ENCODE results near the gene SUSD3. TPM values are rescaled to one million over a fixed set of nuclear protein-coding genes. Genes with fewer than 3 reads are reported as not detected.

The SUSD3 gene
- total and polyA plus RNA-seq, 2 of the 8 experiments (the other 6 are each of a cell fraction or from before 2014, with no cell fraction given), result 5.5 to 35.4 TPM

DNA sequence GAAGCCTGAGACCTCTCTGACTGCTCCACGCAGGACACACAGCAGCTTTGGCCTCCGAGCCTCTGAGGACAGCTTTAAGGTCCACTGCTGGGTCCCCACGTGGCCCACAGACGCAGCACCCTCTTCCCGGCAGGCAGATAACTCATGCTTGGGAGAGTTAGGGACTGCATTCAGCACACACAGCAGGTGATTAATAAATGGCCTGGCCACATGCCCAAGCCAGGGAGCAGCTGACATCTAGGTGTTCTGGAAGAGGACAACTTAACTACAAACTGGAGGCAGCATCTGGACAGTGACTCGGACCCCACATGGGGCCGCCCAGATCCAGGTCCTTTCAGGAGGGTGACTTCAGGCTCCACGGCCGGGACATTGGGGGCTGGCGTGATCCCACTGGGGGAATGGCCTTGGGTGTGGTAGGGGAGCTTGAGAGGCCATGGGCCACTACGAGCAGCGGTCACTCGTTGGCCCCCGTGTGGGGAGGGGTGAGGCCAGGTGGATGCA lies 64.3 kb downstream of the SUSD3 start:
- 92% methylated on average over 14 of the region's 14 CpGs; no CpG with 5 or more reads in 1 of the 2 experiments for WGBS, 2 experiments (ENCODE audit: extremely low coverage in 1 of 2, insufficient coverage in 1 of 2, insufficient read length in 1 of 2, insufficient replicate concordance in 2 of 2, low coverage in 1 of 2, low lambda C conversion rate in 2 of 2, missing lambda C conversion rate in 1 of 2)
- Histone ChIP-seq H2BK20ac (ENCODE audit: low read length) (no peak overlapping the region), H4K20me1 (replicated peaks in 1 of 2; ENCODE audit: control insufficient read depth in 1 of 2, insufficient read depth in 2 of 2, low read length in 2 of 2) (peaks cover 0 to 12% of the 10 kb centered on the region in 2 experiments), H2BK15ac (ENCODE audit: low read length) (no peak overlapping the region), H3K56ac (replicated peaks; ENCODE audit: insufficient read length, low read depth, low read length) (no peak overlapping the region), H3K27ac (ENCODE audit: low read depth, low read length) (no peak overlapping the region), H2BK12ac (ENCODE audit: low read depth, low read length) (no peak overlapping the region), H3K79me1 (ENCODE audit: low read depth, low read length) (peaks cover 2% of the 10 kb centered on the region), H4K91ac (replicated peaks; ENCODE audit: insufficient read length, low read length) (no peak overlapping the region), H2BK5ac (ENCODE audit: low read depth, low read length) (no peak overlapping the region), H3K14ac (ENCODE audit: insufficient read length) (no peak overlapping the region), H3K9ac (replicated peaks in 1 of 4; ENCODE audit: extremely low read depth in 1 of 4, low read depth in 3 of 4, low read length in 3 of 4) (no peak overlapping the region), H3K27me3 (replicated peaks in 1 of 4; ENCODE audit: control insufficient read depth in 3 of 4, extremely low read depth in 1 of 4, insufficient read depth in 3 of 4, low read length in 3 of 4) (no peaks in the 10 kb centered on the region; a peak in 1 of 7 replicates), H3K23me2 (ENCODE audit: low read depth, low read length) (peaks cover 5% of the 10 kb centered on the region; the same call in 1 of the 2 replicates), H3K4me1 (replicated peaks in 1 of 4; ENCODE audit: control insufficient read depth in 3 of 4, insufficient read depth in 4 of 4, low read length in 3 of 4) (peaks cover 0 to 14% (median 9%) of the 10 kb centered on the region in 4 experiments; a peak in 6 of 7 replicates), H3K18ac (ENCODE audit: extremely low read depth, low read length) (no peak overlapping the region), H2AK5ac (ENCODE audit: low read depth, low read length) (no peak overlapping the region), H3K4me3 (ENCODE audit: extremely low read depth in 1 of 4, insufficient read depth in 2 of 4, low read depth in 3 of 4, low read length in 4 of 4) (no peak overlapping the region), H3K23ac (ENCODE audit: insufficient read length) (no peak overlapping the region), H2AFZ (ENCODE audit: low read length) (no peak overlapping the region), H2BK120ac (replicated peaks; ENCODE audit: low read depth, low read length) (no peak overlapping the region), H3K4me2 (ENCODE audit: insufficient read depth in 1 of 2, low read depth in 2 of 2, low read length in 2 of 2) (no peak overlapping the region), H3K4ac (replicated peaks; ENCODE audit: insufficient read length, low read depth, low read length) (no peak overlapping the region), H3K79me2 (ENCODE audit: control insufficient read depth in 1 of 2, insufficient read depth in 2 of 2, low read length in 2 of 2) (peaks cover 0 to under 1% of the 10 kb centered on the region in 2 experiments; a peak in 1 of 4 replicates), H4K5ac (ENCODE audit: insufficient read length, low read depth, low read length) (no peak overlapping the region), H4K8ac (ENCODE audit: extremely low read depth, insufficient read depth, low read length) (no peak overlapping the region), H3K9me3 (ENCODE audit: insufficient read depth in 2 of 2, low read depth in 1 of 2, low read length in 1 of 2) (no peaks in the 10 kb centered on the region), H3K36me3 (ENCODE audit: control insufficient read depth in 2 of 4, insufficient read depth in 4 of 4, low read length in 3 of 4) (peaks cover 0 to 4% (median 0%) of the 10 kb centered on the region in 4 experiments; a peak in 1 of 8 replicates)
- FAIRE-seq (no peak), DNase-seq (ENCODE audit: low read depth in 1 of 2, low spot score in 2 of 2) (no peak)
- POLR2A ChIA-PET (ENCODE audit: partially characterized antibody), result interaction anchor here (0.6 kb wide), 2 partner anchors 122 to 133 kb away, joined by 3 read pairs; no protein-coding TSS in a partner anchor
- CTCF ChIA-PET (ENCODE audit: partially characterized antibody), result interaction anchor here (1.1 to 8.5 kb wide), 5 partner anchors 9 to 219 kb away, joined by 3 to 96 read pairs (median 4); no protein-coding TSS in a partner anchor
- TF ChIP-seq POU5F1 (IDR thresholded peaks at IDR 0.05; ENCODE audit: low read depth, low read length) (no peak), BCL11A (IDR thresholded peaks at IDR 0.05; ENCODE audit: low read depth in 2 of 2, low read length in 2 of 2) (no peak), TAF7 (optimal IDR thresholded peaks at IDR 0.05; ENCODE audit: borderline replicate concordance, low read depth, low read length) (no peak)

All from H1 (cell line).